Epithelial cell of prostate (primary cell): ENCODE results near the gene HES4.

Source experiments
- DNase-seq: peaks from one replicate; pipeline ENCODE4 v3.0.0-alpha.2; 2011; ENCODE audit warnings: low read depth, low spot score
- H3K27ac ChIP-seq: fragments of 450-650 bp; 2 replicates; pipeline ENCODE4 v1.5.1; 2017; ENCODE audit warnings: mild to moderate bottlenecking

The HES4 gene

DNA sequence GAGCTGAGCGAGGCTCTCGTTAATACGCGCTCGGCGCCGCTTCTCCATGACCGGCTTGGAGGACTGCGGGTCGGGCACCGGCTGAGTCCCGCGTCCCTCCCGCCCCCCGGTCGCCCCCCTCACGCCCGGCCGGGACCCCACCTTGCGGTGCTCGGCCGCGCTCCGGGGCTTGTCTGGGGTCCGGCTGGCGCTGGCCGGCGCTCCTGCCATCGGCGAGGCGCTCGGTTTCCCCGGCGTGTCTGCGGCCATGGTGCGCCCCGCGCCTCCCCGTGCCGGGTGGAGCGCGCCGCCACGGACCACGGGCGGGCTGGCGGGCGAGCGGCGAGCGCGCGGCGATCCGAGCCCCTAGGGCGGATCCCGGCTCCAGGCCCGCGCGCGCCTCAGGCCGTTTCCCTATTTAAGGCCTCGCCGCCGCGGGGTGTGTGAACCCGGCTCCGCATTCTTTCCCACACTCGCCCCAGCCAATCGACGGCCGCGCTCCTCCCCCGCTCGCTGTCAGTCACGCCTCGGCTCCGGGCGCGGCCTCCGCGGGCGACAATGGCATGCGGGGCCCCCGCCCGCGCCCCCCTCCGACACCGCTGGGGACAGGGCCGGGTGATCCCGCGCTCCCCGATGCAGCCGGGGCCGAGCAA lies at the start of gene HES4:
HES4 (minus strand) TSS at position 373 of the 632 bp plus-strand sequence; CDS start at position 249, 124 bp downstream.
- peak; percentile 64 for DNase-seq
- peak within 1 kb of the TSS; percentile 79 for H3K27ac ChIP-seq

DNA sequence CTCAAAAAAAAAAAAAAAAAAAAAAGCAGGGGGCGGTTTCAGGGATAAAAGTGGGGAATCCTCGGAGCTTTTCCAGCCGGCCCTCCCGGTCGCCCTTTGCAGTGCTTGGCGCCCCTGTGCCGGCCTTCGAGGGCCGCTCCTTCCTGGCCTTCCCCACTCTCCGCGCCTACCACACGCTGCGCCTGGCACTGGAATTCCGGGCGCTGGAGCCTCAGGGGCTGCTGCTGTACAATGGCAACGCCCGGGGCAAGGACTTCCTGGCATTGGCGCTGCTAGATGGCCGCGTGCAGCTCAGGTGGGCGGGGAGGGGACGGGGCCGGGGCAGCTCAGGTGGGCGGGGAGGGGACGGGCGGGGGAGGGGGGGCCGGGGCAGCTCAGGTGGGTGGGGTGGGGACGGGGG lies 48.9 kb upstream of the HES4 start:
- DNase-seq, result no peak
- no peak overlapping the region for H3K27ac ChIP-seq

- H3K27ac ChIP-seq, result no peak overlapping the region
- DNase-seq, result no peak
These were observed 48.1 kb upstream of the HES4 start for GRCh38 chr1:1047963-1048362.

GRCh38 chr1:1047407-1047806 lies 47.5 kb upstream of the HES4 start:
- no peak for DNase-seq
- H3K27ac ChIP-seq, result no peak overlapping the region

- DNase-seq, result no peak
- no peak overlapping the region for H3K27ac ChIP-seq
These were observed 46.9 kb upstream of the HES4 start for GRCh38 chr1:1046767-1047166.

DNA sequence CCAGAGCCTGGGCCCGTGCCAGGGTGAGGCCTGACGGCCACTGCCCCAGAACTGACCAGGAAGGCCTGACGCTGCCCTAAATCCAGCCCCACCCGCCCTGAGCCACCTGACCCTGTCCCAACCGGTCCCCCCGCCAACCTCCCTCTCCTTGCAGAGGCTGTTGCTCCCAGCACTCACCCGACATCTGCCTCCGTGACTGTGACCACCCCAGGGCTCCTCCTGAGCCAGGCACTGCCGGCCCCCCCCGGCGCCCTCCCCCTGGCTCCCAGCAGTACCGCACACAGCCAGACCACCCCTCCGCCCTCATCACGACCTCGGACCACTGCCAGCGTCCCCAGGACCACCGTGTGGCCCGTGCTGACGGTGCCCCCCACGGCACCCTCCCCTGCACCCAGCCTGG lies 46.3 kb upstream of the HES4 start:
- DNase-seq, result no peak

DNA sequence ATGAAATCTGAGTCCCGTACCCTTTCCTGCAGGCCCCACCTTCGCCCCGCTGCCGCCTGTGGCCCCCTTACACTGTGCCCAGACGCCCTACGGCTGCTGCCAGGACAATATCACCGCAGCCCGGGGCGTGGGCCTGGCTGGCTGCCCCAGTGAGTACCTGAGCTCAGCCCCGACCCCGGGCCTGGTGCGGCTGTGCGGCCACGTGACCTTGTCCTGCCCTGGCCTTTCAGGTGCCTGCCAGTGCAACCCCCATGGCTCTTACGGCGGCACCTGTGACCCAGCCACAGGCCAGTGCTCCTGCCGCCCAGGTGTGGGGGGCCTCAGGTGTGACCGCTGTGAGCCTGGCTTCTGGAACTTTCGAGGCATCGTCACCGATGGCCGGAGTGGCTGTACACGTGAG lies 45.2 kb upstream of the HES4 start:
- no peak for DNase-seq
- H3K27ac ChIP-seq, result no peak overlapping the region

More for the DNA sequence above, 46.3 kb upstream of the HES4 start:
- no peak overlapping the region for H3K27ac ChIP-seq

DNA sequence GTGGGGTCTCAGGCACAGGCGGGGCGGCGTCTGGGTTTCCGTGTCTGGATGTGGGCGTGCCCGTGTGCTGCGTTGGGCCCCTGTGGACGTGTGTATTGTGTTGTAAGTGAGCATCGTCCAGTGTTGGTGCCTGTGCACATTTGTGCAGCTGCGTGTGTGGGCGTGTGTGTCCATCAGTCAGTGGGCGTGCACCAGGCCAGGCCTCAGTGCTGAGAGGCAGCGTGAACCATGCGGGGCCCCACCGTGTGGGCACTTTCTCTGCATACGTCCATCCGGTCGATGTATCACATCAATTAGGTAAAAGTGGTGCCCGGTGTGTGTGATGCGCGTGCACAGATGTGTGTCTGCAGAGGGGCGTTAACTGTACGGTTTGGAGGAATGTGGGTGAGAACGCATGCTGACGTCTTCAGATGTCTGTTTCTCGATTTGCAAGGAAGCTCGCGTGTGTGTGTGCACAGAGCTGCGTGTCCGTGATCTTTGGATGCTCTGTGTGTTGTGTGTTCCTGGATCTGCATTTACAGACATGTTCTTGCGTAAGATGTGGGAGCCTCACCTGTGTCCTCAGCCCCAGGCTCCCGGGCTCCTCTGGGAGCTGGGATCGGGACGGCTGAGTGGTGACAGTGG lies 44.7 kb upstream of the HES4 start:
- H3K27ac ChIP-seq, result no peak overlapping the region
- DNase-seq, result no peak

DNA sequence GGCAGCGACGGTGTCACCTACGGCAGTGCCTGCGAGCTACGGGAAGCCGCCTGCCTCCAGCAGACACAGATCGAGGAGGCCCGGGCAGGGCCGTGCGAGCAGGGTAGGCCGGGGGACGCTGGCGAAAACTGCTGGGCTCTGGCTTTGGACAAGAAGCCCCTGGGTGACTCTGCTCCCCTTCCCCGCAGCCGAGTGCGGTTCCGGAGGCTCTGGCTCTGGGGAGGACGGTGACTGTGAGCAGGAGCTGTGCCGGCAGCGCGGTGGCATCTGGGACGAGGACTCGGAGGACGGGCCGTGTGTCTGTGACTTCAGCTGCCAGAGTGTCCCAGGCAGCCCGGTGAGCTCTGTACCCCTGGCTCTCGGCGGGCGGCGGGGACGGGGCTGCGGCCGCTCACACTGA lies 44.0 kb upstream of the HES4 start:
- H3K27ac ChIP-seq, result no peak overlapping the region
- DNase-seq, result no peak

DNA sequence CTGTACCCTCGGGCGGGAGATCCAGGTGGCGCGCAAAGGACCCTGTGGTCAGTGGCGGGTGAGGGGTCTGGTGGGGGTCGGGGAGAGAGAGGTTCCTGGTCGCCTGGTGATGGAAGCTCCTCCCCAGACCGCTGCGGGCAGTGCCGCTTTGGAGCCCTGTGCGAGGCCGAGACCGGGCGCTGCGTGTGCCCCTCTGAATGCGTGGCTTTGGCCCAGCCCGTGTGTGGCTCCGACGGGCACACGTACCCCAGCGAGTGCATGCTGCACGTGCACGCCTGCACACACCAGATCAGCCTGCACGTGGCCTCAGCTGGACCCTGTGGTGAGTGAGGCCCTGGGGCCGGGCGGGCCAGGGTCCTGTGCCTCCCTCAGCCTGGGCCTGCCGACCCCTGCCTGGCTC lies 43.5 kb upstream of the HES4 start:
- no peak for DNase-seq
- H3K27ac ChIP-seq, result no peak overlapping the region

GRCh38 chr1:1042835-1043234 lies 42.9 kb upstream of the HES4 start:
- no peak for DNase-seq
- no peak overlapping the region for H3K27ac ChIP-seq

- no peak for DNase-seq
- no peak overlapping the region for H3K27ac ChIP-seq
These were observed 42.0 kb upstream of the HES4 start for GRCh38 chr1:1041873-1042272.

DNA sequence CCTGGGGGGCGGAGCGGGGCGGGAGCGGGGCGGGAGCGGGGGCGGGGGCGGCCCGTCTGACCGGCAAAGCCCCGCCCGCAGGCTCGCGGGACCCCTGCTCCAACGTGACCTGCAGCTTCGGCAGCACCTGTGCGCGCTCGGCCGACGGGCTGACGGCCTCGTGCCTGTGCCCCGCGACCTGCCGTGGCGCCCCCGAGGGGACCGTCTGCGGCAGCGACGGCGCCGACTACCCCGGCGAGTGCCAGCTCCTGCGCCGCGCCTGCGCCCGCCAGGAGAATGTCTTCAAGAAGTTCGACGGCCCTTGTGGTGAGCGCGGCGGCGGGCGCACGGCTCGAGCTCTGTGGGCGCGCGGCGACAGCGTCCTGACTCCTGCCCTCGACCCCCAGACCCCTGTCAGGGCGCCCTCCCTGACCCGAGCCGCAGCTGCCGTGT lies 41.2 kb upstream of the HES4 start:
- DNase-seq, result no peak
- no peak overlapping the region for H3K27ac ChIP-seq

- no peak overlapping the region for H3K27ac ChIP-seq
- peak; percentile 66 for DNase-seq
These were observed 40.4 kb upstream of the HES4 start for GRCh38 chr1:1040004-1040991.

DNA sequence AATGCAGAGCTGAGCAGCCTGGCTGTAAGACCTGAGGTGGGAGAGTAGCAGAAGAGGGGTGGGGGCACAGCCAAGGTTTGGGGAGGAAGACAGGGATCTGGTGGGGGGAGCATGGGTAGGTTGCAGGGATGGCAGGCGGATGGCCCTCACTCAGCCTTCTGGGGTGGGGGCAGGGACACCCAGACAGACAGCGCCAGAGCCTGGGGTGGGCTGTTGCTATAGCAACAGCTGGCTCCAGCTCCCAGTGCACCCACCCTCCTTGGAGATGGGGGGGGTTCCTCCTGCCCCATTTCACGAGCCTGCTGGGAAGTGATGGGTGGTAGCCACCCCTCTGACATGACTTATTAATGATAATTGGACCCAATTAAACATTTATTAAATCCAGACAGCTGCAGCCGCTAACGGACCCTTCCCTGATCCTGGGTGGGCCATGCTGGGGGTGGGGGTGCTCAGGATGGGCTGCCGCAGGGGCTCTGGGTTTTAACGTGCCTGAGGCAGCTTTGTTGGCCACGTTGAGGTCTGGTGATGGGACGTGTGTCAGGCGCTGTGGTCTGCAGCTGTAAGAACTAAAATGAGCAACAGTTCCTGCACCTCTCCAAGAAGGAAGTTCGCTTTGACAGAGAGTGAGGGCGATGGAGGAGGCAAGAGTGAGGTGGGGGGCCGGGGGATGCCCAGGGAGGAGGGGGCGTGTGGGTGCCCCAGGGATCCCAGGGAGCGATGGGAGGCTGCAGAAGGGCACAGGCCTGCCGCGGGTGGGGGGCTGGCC lies 39.4 kb upstream of the HES4 start:
- DNase-seq, result no peak
- H3K27ac ChIP-seq, result no peak overlapping the region

DNA sequence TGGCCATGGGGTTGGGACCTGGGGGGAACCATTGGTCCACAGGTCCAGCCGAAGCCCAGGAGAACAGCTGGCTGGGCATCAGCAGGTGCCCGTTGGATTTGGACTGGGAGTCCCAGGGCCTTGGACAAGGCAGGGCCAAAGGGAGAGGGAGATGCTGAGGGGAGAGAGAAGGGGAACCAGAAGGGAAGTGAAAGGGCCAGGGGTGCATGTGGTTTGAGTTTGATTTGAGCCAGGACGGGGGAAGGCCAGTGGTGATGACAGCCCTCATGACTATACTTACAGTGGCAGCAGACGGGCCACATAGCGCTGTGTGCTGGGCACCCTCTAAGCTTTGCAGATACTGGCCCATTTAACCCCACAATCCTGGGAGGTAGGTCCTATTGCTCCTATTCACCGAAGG lies 38.8 kb upstream of the HES4 start:
- DNase-seq, result no peak
- H3K27ac ChIP-seq, result no peak overlapping the region

- no peak for DNase-seq
- H3K27ac ChIP-seq, result no peak overlapping the region
These were observed 37.8 kb upstream of the HES4 start for GRCh38 chr1:1037366-1038327.

GRCh38 chr1:1035291-1035943 lies 35.5 kb upstream of the HES4 start:
- no peak for DNase-seq
- no peak overlapping the region for H3K27ac ChIP-seq

DNA sequence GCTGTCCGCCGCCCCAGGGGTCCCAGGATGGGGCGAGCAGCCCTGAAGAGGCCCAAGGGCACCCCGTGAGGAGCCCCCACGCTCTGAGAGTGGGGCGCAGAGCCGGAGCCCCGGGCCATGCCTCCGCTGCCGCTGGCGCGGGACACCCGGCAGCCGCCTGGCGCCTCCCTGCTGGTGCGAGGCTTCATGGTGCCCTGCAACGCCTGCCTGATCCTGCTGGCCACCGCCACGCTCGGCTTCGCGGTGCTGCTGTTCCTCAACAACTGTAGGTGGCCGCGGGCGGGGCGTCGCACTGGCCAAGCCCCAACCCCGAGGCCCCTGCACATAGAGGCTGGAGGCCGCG lies 34.5 kb upstream of the HES4 start:
- H3K27ac ChIP-seq, result no peak overlapping the region
- no peak for DNase-seq
